T follicular helper cell (primary cell): ENCODE measurements around the gene TGIF1.

Experiments
- DNase-seq: peaks from one replicate; pipeline ENCODE4 v3.0.0-alpha.2; 2020; ENCODE audit warnings: low read depth

Gene TGIF1

GRCh38 chr18:3434685-3435084 lies 15.3 kb upstream of the TGIF1 start:
- no peak for DNase-seq

GRCh38 chr18:3440341-3440740 lies 9.6 kb upstream of the TGIF1 start:
- no peak for DNase-seq

- DNase-seq, result no peak
Observed at GRCh38 chr18:3441290-3441689, 8.7 kb upstream of the TGIF1 start.

- no peak for DNase-seq
Observed at GRCh38 chr18:3442919-3443318, 7.1 kb upstream of the TGIF1 start.

GRCh38 chr18:3444296-3444695 lies 5.7 kb upstream of the TGIF1 start:
- DNase-seq, result no peak

GRCh38 chr18:3444954-3445353 lies 5.0 kb upstream of the TGIF1 start:
- no peak for DNase-seq

GRCh38 chr18:3447068-3447894 lies 2.7 kb upstream of the TGIF1 start:
- no peak for DNase-seq

GRCh38 chr18:3447895-3448837 lies 1.8 kb upstream of the TGIF1 start:
- peak; percentile 83 for DNase-seq

- DNase-seq, result peak; percentile 72
Observed at GRCh38 chr18:3448838-3449511, 997 bp upstream of the TGIF1 start.

GRCh38 chr18:3449512-3450011 lies 410 bp upstream of the TGIF1 start:
- DNase-seq, result peak; percentile 69

- no peak for DNase-seq
Observed at GRCh38 chr18:3450799-3451182, 819 bp downstream of the TGIF1 start.

GRCh38 chr18:3451183-3451988 lies 1.4 kb downstream of the TGIF1 start:
- peak; percentile 69 for DNase-seq

- no peak for DNase-seq
Observed at GRCh38 chr18:3451989-3452749, 2.2 kb downstream of the TGIF1 start.

- no peak for DNase-seq
Observed at GRCh38 chr18:3452750-3453539, 3.0 kb downstream of the TGIF1 start.

GRCh38 chr18:3453540-3454364 lies 3.8 kb downstream of the TGIF1 start:
- no peak for DNase-seq

- DNase-seq, result no peak
Observed at GRCh38 chr18:3454365-3455089, 4.6 kb downstream of the TGIF1 start.

GRCh38 chr18:3455090-3455635 lies 5.2 kb downstream of the TGIF1 start:
- DNase-seq, result no peak
